Measurements from ENCODE around the gene INPP5D.

Gene INPP5D

GRCh38 chr2:233129351-233129978 lies 69.3 kb downstream of the INPP5D start:
- DNase-seq (ENCODE audit: low read depth): no peak
- no peak overlapping the region for H3K4me3 ChIP-seq (ENCODE audit: low read depth, low read length)
- peak; percentile 11 for TF ChIP-seq CTCF (IDR thresholded peaks at IDR 0.05; ENCODE audit: low read depth, low read length, missing control alignments)

GRCh38 chr2:233130024-233130423 lies 69.9 kb downstream of the INPP5D start:
- no peak for DNase-seq (ENCODE audit: low read depth)
- H3K4me3 ChIP-seq (ENCODE audit: low read depth, low read length): no peak overlapping the region
- TF ChIP-seq CTCF (IDR thresholded peaks at IDR 0.05; ENCODE audit: low read depth, low read length, missing control alignments): no peak

GRCh38 chr2:233130481-233131020 lies 70.4 kb downstream of the INPP5D start:
- TF ChIP-seq CTCF (IDR thresholded peaks at IDR 0.05; ENCODE audit: low read depth, low read length, missing control alignments): no peak
- DNase-seq (ENCODE audit: low read depth): no peak
- H3K4me3 ChIP-seq (ENCODE audit: low read depth, low read length): no peak overlapping the region

- no peak for DNase-seq (ENCODE audit: low read depth)
- TF ChIP-seq CTCF (IDR thresholded peaks at IDR 0.05; ENCODE audit: low read depth, low read length, missing control alignments): no peak
- no peak overlapping the region for H3K4me3 ChIP-seq (ENCODE audit: low read depth, low read length)
These were observed 72.0 kb downstream of the INPP5D start for GRCh38 chr2:233131936-233132720.

- TF ChIP-seq CTCF (IDR thresholded peaks at IDR 0.05; ENCODE audit: low read depth, low read length, missing control alignments): no peak
- no peak for DNase-seq (ENCODE audit: low read depth)
- H3K4me3 ChIP-seq (ENCODE audit: low read depth, low read length): no peak overlapping the region
These were observed 73.1 kb downstream of the INPP5D start for GRCh38 chr2:233133239-233133638.

- H3K4me3 ChIP-seq (ENCODE audit: low read depth, low read length): no peak overlapping the region
- no peak for DNase-seq (ENCODE audit: low read depth)
- TF ChIP-seq CTCF (IDR thresholded peaks at IDR 0.05; ENCODE audit: low read depth, low read length, missing control alignments): no peak
These were observed 75.3 kb downstream of the INPP5D start for GRCh38 chr2:233135421-233135820.

Data from GM12864 (cell line).